IMR-90 (cell line): Measurements from ENCODE around the gene PCBP4. TPM values are rescaled to one million over a fixed set of nuclear protein-coding genes. Genes with fewer than 3 reads are reported as not detected.
A peak's percentile ranks its signal among the peaks of the same experiment; 100 is the strongest.

Experiments
- ATAC-seq: fragments of 200-7000 bp; cut with Tn5 transposase; 2 replicates; pipeline ENCODE4 v1.9.1; 2020; ENCODE audit warnings: low read depth, mild to moderate bottlenecking, moderate library complexity
- BruUV-seq: library from RNA; stranded (reverse); fragments of 400-500 nt; replicated peaks from 2 replicates; lab custom pipeline; 2021; lab: Mats Ljungman, UMichigan
- CTCF ChIA-PET: fragments of 300-600 bp; formaldehyde crosslinking; extraction: SDS; loops from one replicate; lab custom pipeline; 2021; ENCODE audit warnings: antibody characterized with exemption; lab: Yijun Ruan, JAX
- POLR2A ChIA-PET: fragments of 300-600 bp; sonication (Branson Sonifier 250); formaldehyde crosslinking; loops from one replicate; lab custom pipeline; 2022; ENCODE audit warnings: antibody characterized with exemption; ENCODE audit not compliant: unreplicated experiment; lab: Charles Lee
- DNase-seq: peaks from one replicate; pipeline ENCODE4 v3.0.0; 2013
- H2AFZ ChIP-seq: replicated peaks from 2 replicates; pipeline ENCODE3; 2013; ENCODE audit warnings: low read length, mild to moderate bottlenecking; ENCODE audit not compliant: poor library complexity
- H2AK5ac ChIP-seq: 2 replicates; pipeline ENCODE4 v1.6.1; 2013; ENCODE audit warnings: low read depth, low read length, inconsistent platforms
- H2AK9ac ChIP-seq: replicated peaks from 2 replicates; pipeline ENCODE3; 2013; ENCODE audit warnings: mild to moderate bottlenecking, low read depth, low read length, moderate library complexity; ENCODE audit not compliant: poor library complexity
- H2BK120ac ChIP-seq: 2 replicates; pipeline ENCODE4 v1.6.1; 2013; ENCODE audit warnings: low read depth, low read length, inconsistent platforms
- H2BK15ac ChIP-seq: 3 replicates; pipeline ENCODE4 v1.6.1; 2013; ENCODE audit warnings: low read depth, low read length, inconsistent platforms
- H2BK20ac ChIP-seq: 2 replicates; pipeline ENCODE4 v1.6.1; 2013; ENCODE audit warnings: low read depth, mild to moderate bottlenecking, inconsistent platforms, low read length, moderate library complexity
- H2BK5ac ChIP-seq: 2 replicates; pipeline ENCODE4 v1.6.1; 2013; ENCODE audit warnings: mild to moderate bottlenecking, low read depth, low read length, inconsistent platforms; ENCODE audit not compliant: poor library complexity, severe bottlenecking
- H3K14ac ChIP-seq: replicated peaks from 2 replicates; pipeline ENCODE4 v1.6.1; 2013; ENCODE audit warnings: low read depth, low read length, inconsistent platforms
- H3K18ac ChIP-seq: 2 replicates; pipeline ENCODE4 v1.6.1; 2013; ENCODE audit warnings: low read depth, low read length, control low read depth
- H3K23ac ChIP-seq: 2 replicates; pipeline ENCODE4 v1.6.1; 2013; ENCODE audit warnings: low read depth, low read length, inconsistent platforms
- H3K27ac ChIP-seq: 2 replicates; pipeline ENCODE4 v1.5.1; 2013; ENCODE audit warnings: mild to moderate bottlenecking, control low read depth, low read length; ENCODE audit not compliant: insufficient read depth
- H3K27me3 ChIP-seq: 2 replicates; pipeline ENCODE4 v1.6.1; 2013; ENCODE audit warnings: low read length; ENCODE audit not compliant: control insufficient read depth, insufficient read depth
- H3K36me3 ChIP-seq: 2 replicates; pipeline ENCODE4 v1.6.1; 2013; ENCODE audit warnings: low read length, mixed read lengths; ENCODE audit not compliant: control insufficient read depth, insufficient read depth
- H3K4ac ChIP-seq: 2 replicates; pipeline ENCODE4 v1.6.1; 2013; ENCODE audit warnings: low read depth, low read length, inconsistent platforms
- H3K4me1 ChIP-seq: 2 replicates; pipeline ENCODE4 v1.6.1; 2013; ENCODE audit warnings: low read length, mixed read lengths; ENCODE audit not compliant: control insufficient read depth, insufficient read depth
- H3K4me2 ChIP-seq: 2 replicates; pipeline ENCODE4 v1.6.1; 2013; ENCODE audit warnings: low read depth, mild to moderate bottlenecking, control low read depth, low read length, moderate library complexity
- H3K4me3 ChIP-seq: 2 replicates; pipeline ENCODE4 v1.5.1; 2013; ENCODE audit warnings: low read depth, mild to moderate bottlenecking, control low read depth, low read length, moderate library complexity; ENCODE audit not compliant: insufficient read depth
- H3K56ac ChIP-seq: 2 replicates; pipeline ENCODE4 v1.6.1; 2013; ENCODE audit warnings: low read length, inconsistent platforms; ENCODE audit not compliant: insufficient read depth; ENCODE audit errors: extremely low read depth
- H3K79me1 ChIP-seq, 2 experiments: 2 replicates each; pipeline ENCODE4 v1.6.1; 2013; ENCODE audit warnings: low read length in 2 of 2, inconsistent platforms in 1 of 2, low read depth in 1 of 2
- H3K9ac ChIP-seq: 2 replicates; pipeline ENCODE4 v1.6.1; 2013; ENCODE audit warnings: low read depth, low read length, control low read depth
- H3K9me1 ChIP-seq: 2 replicates; pipeline ENCODE4 v1.6.1; 2013; ENCODE audit warnings: low read length, inconsistent platforms; ENCODE audit not compliant: insufficient read depth
- H3K9me3 ChIP-seq: 2 replicates; pipeline ENCODE4 v1.6.1; 2013; ENCODE audit warnings: low read length; ENCODE audit not compliant: control insufficient read depth, insufficient read depth
- H4K20me1 ChIP-seq: 2 replicates; pipeline ENCODE4 v1.6.1; 2013; ENCODE audit warnings: low read length, inconsistent platforms; ENCODE audit not compliant: insufficient read depth
- H4K5ac ChIP-seq: 2 replicates; pipeline ENCODE4 v1.6.1; 2013; ENCODE audit warnings: mild to moderate bottlenecking, low read depth, low read length, control low read depth
- H4K8ac ChIP-seq, 2 experiments: 2 replicates each; pipeline ENCODE4 v1.6.1; 2013; ENCODE audit warnings: low read depth in 2 of 2, low read length in 2 of 2, control low read depth in 1 of 2, inconsistent platforms in 1 of 2
- H4K91ac ChIP-seq: 2 replicates; pipeline ENCODE4 v1.6.1; 2013; ENCODE audit warnings: low read depth, low read length, inconsistent platforms; ENCODE audit not compliant: insufficient read depth
- BHLHE40 ChIP-seq: fragments of 150-350 bp; IDR thresholded peaks from 2 replicates; pipeline ENCODE4 v1.6.1; 2016; ENCODE audit warnings: mild to moderate bottlenecking, low read depth, low read length
- MAFK ChIP-seq: IDR thresholded peaks from 2 replicates; pipeline ENCODE4 v1.6.1; 2012; ENCODE audit warnings: low read depth, low read length, improper control_type of control experiment
- MXI1 ChIP-seq: IDR thresholded peaks from 2 replicates; pipeline ENCODE4 v1.6.1; 2012; ENCODE audit warnings: low read depth, mild to moderate bottlenecking, low read length, moderate library complexity, borderline replicate concordance
- NFE2L2 ChIP-seq: fragments of 150-350 bp; IDR thresholded peaks from 2 replicates; pipeline ENCODE4 v1.6.1; 2016; ENCODE audit warnings: low read depth, mild to moderate bottlenecking, low read length
- POLR2A ChIP-seq: IDR thresholded peaks from 2 replicates; pipeline ENCODE4 v1.6.1; 2012; ENCODE audit warnings: mild to moderate bottlenecking, low read depth, low read length
- RCOR1 ChIP-seq: IDR thresholded peaks from 2 replicates; pipeline ENCODE4 v1.6.1; 2012; ENCODE audit warnings: mild to moderate bottlenecking, low read length, improper control_type of control experiment; ENCODE audit not compliant: insufficient replicate concordance
- RFX5 ChIP-seq: IDR thresholded peaks from 2 replicates; pipeline ENCODE4 v1.8.0; 2012; ENCODE audit warnings: low read depth, mild to moderate bottlenecking, low read length, moderate library complexity
- WGBS, 2 experiments: methylation state at CpG; one replicate each; pipeline versions ENCODE4 v1.1.5 to v1.1.7; 2013; ENCODE audit warnings: missing lambda C conversion rate in 2 of 2; ENCODE audit not compliant: insufficient read length in 1 of 2; ENCODE audit errors: extremely low coverage in 2 of 2; 5-methylcytosine and 5-hydroxymethylcytosine counted together
- dilution Hi-C: fragments of 300-500 bp; cut with HindIII; formaldehyde crosslinking; loops from one replicate; pipeline ENCODE4 v1.14.3; 2018; ENCODE audit warnings: low sequenced_read_pairs; ENCODE audit not compliant: unreplicated experiment
- in situ Hi-C: fragments of 300-500 bp; cut with MboI; formaldehyde crosslinking; loops from 3 replicates; pipeline ENCODE4 v1.14.3; 2019; ENCODE audit warnings: low sequenced_read_pairs, inconsistent platforms, mixed read lengths
- intact Hi-C: fragments of 100-400 bp; cut with micrococcal nuclease; formaldehyde crosslinking; loops from 2 replicates; pipeline ENCODE4 v1.10.0; 2022
- polyA plus RNA-seq, 3 experiments: library from polyadenylated mRNA; depleted of rRNA; stranded (reverse); fragments of >200 nt; gene quantifications; 2 replicates each; pipeline ENCODE4 v1.2.3, GENCODE V29; 2012; ENCODE audit warnings: low replicate concordance in 1 of 3
- total RNA-seq: library from RNA; depleted of rRNA; stranded (reverse); fragments of >200 nt; gene quantifications from 2 replicates; pipeline ENCODE4 v1.2.3, GENCODE V29; 2012
- TF ChIP-seq, protein P1 (sequence below): fragments of 150-350 bp; IDR thresholded peaks from 2 replicates; pipeline ENCODE4 v1.6.1; 2016; ENCODE audit warnings: low read depth, mild to moderate bottlenecking, low read length, moderate library complexity, borderline replicate concordance

Gene PCBP4
- total and polyA plus RNA-seq, 2 of the 4 experiments (the other 2 are of a cell fraction) = 70.8 to 110 TPM

DNA sequence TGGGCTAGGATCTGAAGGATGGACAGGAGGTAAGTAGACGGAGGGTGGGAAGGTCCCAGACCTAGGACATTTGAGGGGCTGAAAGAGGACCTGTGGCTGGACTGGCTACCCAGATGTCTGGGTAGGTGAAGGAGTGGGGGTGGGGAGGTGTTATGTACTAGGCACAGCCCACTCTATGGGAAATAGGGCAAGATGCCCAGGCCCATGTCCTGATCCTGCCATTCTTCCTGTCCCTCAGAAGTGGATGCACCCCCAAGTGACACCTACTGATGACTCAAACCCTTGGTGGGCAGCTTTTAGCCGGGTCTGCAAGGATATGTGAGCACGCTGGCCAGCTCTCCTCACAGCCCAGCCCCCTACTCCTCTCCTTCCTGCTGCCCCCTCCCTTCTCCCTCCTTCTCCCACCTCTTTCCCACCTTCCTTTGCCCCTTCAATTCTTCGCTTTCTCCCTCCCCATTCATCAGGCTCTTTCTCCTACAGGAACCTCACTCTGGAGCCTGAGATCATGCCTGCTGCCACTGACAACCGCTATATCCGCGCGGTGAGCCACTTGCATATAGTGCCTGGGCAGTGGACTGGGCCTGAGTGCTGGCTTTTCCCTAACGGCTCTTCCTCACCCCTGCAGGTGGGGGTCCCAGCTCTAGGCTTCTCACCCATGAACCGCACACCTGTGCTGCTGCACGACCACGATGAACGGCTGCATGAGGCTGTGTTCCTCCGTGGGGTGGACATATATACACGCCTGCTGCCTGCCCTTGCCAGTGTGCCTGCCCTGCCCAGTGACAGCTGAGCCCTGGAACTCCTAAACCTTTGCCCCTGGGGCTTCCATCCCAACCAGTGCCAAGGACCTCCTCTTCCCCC lies 21.3 kb upstream of the PCBP4 start:
- in situ Hi-C loops (no loop called here), intact Hi-C loops (no loop called here), dilution Hi-C loops (no loop called here)
- ChIA-PET POLR2A (no interaction called here), CTCF (no interaction called here)
- Histone ChIP-seq H3K4ac (no peak overlapping the region), H3K4me2 (no peak overlapping the region), H2BK20ac (no peak overlapping the region), H3K56ac (no peak overlapping the region), H3K27me3 (no peaks in the 10 kb centered on the region), H2AK9ac (peak overlapping the region; percentile 61), H2AK5ac (no peak overlapping the region), H3K9me1 (peaks cover 10% of the 10 kb centered on the region), H2AFZ (no peak overlapping the region), H3K9me3 (no peaks in the 10 kb centered on the region), H3K9ac (no peak overlapping the region), H3K36me3 (peaks cover 19% of the 10 kb centered on the region), H2BK15ac (no peak overlapping the region), H4K8ac (no peak overlapping the region), H3K27ac (no peak overlapping the region), H3K79me1 (peaks cover 19 to 55% of the 10 kb centered on the region in 2 experiments; a peak in 3 of 4 replicates), H3K23ac (no peak overlapping the region), H4K91ac (no peak overlapping the region), H2BK5ac (no peak overlapping the region), H4K20me1 (peaks cover 9% of the 10 kb centered on the region; the same call in 1 of the 2 replicates), H3K4me3 (no peak overlapping the region), H3K18ac (no peak overlapping the region), H3K14ac (no peak overlapping the region), H2BK120ac (no peak overlapping the region), H4K5ac (no peak overlapping the region), H3K4me1 (peaks cover 13% of the 10 kb centered on the region)
- no TSS peak for BruUV-seq
- no peak for DNase-seq
- no peak for ATAC-seq
- 83% methylated on average over 11 of the region's 15 CpGs; no CpG with 5 or more reads in 1 of the 2 experiments for WGBS, 2 experiments
- TF ChIP-seq BHLHE40 = no peak
- TF ChIP-seq, protein P1, sequence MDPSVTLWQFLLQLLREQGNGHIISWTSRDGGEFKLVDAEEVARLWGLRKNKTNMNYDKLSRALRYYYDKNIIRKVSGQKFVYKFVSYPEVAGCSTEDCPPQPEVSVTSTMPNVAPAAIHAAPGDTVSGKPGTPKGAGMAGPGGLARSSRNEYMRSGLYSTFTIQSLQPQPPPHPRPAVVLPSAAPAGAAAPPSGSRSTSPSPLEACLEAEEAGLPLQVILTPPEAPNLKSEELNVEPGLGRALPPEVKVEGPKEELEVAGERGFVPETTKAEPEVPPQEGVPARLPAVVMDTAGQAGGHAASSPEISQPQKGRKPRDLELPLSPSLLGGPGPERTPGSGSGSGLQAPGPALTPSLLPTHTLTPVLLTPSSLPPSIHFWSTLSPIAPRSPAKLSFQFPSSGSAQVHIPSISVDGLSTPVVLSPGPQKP = no peak
- no peak for TF ChIP-seq MXI1
- no peak for TF ChIP-seq MAFK
- TF ChIP-seq NFE2L2 = no peak
- no peak for TF ChIP-seq RFX5
- no peak for TF ChIP-seq RCOR1
- TF ChIP-seq POLR2A = no peak
